Prostate gland (tissue), 2 donors: ENCODE measurements around the gene TFR2.

ENCODE experiments used
- CTCF ChIP-seq, 4 experiments: fragments of 200-600 bp in 2 of 4; fragments of 450-650 bp in 2 of 4; sonication (generic) in 2 of 4; IDR thresholded peaks; 1 replicate in 3 of 4; 2 replicates in 1 of 4; pipeline ENCODE4 v1.5.1; 2016 to 2019; ENCODE audit warnings: antibody characterized with exemption in 4 of 4, mild to moderate bottlenecking in 2 of 4, moderate library complexity in 2 of 4
- POLR2A ChIP-seq: fragments of 450-650 bp; IDR thresholded peaks from one replicate; pipeline ENCODE4 v1.6.1; 2016; ENCODE audit warnings: antibody characterized with exemption, mild to moderate bottlenecking

- TF ChIP-seq POLR2A (no peak), CTCF (IDR thresholded peaks at IDR 0.05) (no peak)
These were observed 36.2 kb upstream of the TFR2 start for GRCh38 chr7:100677308-100678267.
